Lower leg skin (tissue), 3 donors: ENCODE results near the gene MRPL54.

Experiments used
- CTCF ChIP-seq, 3 donors: fragments of 450-650 bp; IDR thresholded peaks; one replicate each; pipeline ENCODE4 v1.5.1; 2016; ENCODE audit warnings: antibody characterized with exemption in 3 of 3, mild to moderate bottlenecking in 3 of 3, moderate library complexity in 2 of 3
- POLR2A ChIP-seq, 2 donors: fragments of 450-650 bp; IDR thresholded peaks; one replicate each; pipeline ENCODE4 v1.6.1; 2016 to 2017; ENCODE audit warnings: antibody characterized with exemption in 2 of 2, mild to moderate bottlenecking in 1 of 2, moderate library complexity in 1 of 2

- no peak for TF ChIP-seq CTCF (IDR thresholded peaks at IDR 0.05)
- TF ChIP-seq POLR2A (IDR thresholded peaks at IDR 0.05): no peak
Measured at GRCh38 chr19:3732108-3732507, 30.4 kb upstream of the MRPL54 start.
